HepG2 (cell line): ENCODE results near the gene RPTOR. TPM values are rescaled to one million over a fixed set of nuclear protein-coding genes. Genes with fewer than 3 reads are reported as not detected.

Experiments used
- FOXJ3 ChIP-seq: sonication (generic); formaldehyde crosslinking; IDR thresholded peaks from 2 replicates; pipeline ENCODE4 v1.4.0; 2020; ENCODE audit warnings: missing genetic modification reagents, mild to moderate bottlenecking, borderline replicate concordance
- RBM22 ChIP-seq: fragments of 200-400 bp; formaldehyde crosslinking; optimal IDR thresholded peaks from 2 replicates; pipeline ENCODE3; 2017; ENCODE audit warnings: mild to moderate bottlenecking, low read length, moderate library complexity
- TP53 ChIP-seq: sonication (generic); formaldehyde crosslinking; conservative IDR thresholded peaks from 2 replicates; pipeline ENCODE4 v1.4.0; 2020; ENCODE audit warnings: missing genetic modification reagents
- ZNF263 ChIP-seq: sonication (generic); formaldehyde crosslinking; IDR thresholded peaks from 2 replicates; pipeline ENCODE4 v1.4.0; 2020; ENCODE audit warnings: missing genetic modification reagents
- ZNF354B ChIP-seq: sonication (generic); formaldehyde crosslinking; IDR thresholded peaks from 2 replicates; pipeline ENCODE4 v1.8.0; 2022; ENCODE audit warnings: mild to moderate bottlenecking, missing genetic modification reagents
- polyA plus RNA-seq, 8 experiments: library from polyadenylated mRNA; depleted of rRNA in 3 of 8; stranded (reverse) in 7 of 8; unstranded in 1 of 8; fragments of >200 nt; fragmentation: Illumina TruSeq in 4 of 8; extraction: Trizol in 4 of 8; gene quantifications; 2 replicates each; pipeline versions ENCODE4 v1.2.1 to v1.2.3, GENCODE V29; 2011 to 2016; ENCODE audit warnings: low read depth in 4 of 8, missing spikeins in 1 of 8, mixed read lengths in 1 of 8; ENCODE audit not compliant: insufficient read depth in 1 of 8
- total RNA-seq, 5 experiments: library from RNA; depleted of rRNA; stranded (reverse); fragments of >200 nt; fragmentation: Illumina TruSeq; extraction: Trizol; gene quantifications; 2 replicates each; pipeline ENCODE4 v1.2.3, GENCODE V29; 2016; ENCODE audit warnings: low read depth in 1 of 5
- TF ChIP-seq, protein P1 (sequence below): sonication (generic); formaldehyde crosslinking; IDR thresholded peaks from 2 replicates; pipeline ENCODE4 v1.8.1; 2023; ENCODE audit warnings: mild to moderate bottlenecking, missing genetic modification reagents
- TF ChIP-seq, protein P2 (sequence below): sonication (generic); formaldehyde crosslinking; IDR thresholded peaks from 2 replicates; pipeline ENCODE4 v1.9.0; 2021; ENCODE audit warnings: missing genetic modification reagents, borderline replicate concordance
- TF ChIP-seq, protein P3 (sequence below): sonication (generic); formaldehyde crosslinking; IDR thresholded peaks from 2 replicates; pipeline ENCODE4 v1.4.0; 2020; ENCODE audit warnings: mild to moderate bottlenecking, missing genetic modification reagents
- TF ChIP-seq, protein P4 (sequence below): IDR thresholded peaks from 2 replicates; pipeline ENCODE4 v1.6.1; 2016; ENCODE audit warnings: mild to moderate bottlenecking, missing biosample characterization, missing genetic modification reagents
- TF ChIP-seq, protein P5 (sequence below): sonication (generic); formaldehyde crosslinking; IDR thresholded peaks from 2 replicates; pipeline ENCODE4 v1.5.0; 2020; ENCODE audit warnings: mild to moderate bottlenecking, missing genetic modification reagents, borderline replicate concordance
- TF ChIP-seq, protein P6 (sequence below): sonication (generic); formaldehyde crosslinking; IDR thresholded peaks from 2 replicates; pipeline ENCODE4 v1.5.0; 2020; ENCODE audit warnings: missing genetic modification reagents, mild to moderate bottlenecking, borderline replicate concordance

The RPTOR gene
- total and polyA plus RNA-seq, 2 of the 13 experiments (the other 11 are each of a cell fraction or from before 2014, with no cell fraction given), result 6.6 to 25.3 TPM

DNA sequence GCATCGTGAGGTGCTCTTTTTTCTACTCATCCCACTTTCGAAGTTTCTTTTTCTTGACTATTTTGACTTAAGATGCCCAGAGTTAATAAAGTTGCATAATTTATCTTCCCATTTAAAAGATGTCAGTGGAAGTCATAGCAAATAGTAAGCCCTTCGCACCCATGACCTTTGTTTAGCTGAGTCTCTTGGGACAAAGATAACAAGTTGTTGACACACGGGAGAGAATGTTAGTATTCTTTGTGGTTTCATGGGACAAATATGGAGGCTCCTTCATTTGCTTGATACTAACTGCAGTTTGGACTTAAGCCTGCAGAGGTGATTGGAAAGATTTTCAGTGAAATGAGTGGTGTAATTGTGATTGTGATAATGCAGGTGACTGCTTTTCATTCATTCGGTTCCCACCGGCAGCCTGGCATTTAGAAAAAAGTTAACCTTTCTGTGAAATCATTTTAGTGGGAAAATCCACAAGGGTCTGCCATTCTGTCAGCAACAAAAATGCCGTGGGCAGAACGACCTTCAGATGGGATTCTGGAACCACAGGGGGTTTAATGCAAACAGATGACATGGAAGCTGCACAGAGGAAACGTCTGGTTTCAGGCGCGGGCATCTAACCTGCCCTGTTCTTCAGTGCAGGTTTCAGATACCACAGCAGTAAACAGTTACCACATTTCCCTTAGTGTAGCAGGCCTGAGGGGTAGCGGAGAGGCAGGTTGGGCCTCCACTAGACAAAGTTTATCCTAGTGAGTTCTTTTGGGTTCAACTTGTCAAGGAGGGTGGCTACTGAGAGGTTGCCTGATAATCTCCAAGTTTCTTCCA, 123.0 kb downstream of the RPTOR start (continued):
- TF ChIP-seq, protein P1, sequence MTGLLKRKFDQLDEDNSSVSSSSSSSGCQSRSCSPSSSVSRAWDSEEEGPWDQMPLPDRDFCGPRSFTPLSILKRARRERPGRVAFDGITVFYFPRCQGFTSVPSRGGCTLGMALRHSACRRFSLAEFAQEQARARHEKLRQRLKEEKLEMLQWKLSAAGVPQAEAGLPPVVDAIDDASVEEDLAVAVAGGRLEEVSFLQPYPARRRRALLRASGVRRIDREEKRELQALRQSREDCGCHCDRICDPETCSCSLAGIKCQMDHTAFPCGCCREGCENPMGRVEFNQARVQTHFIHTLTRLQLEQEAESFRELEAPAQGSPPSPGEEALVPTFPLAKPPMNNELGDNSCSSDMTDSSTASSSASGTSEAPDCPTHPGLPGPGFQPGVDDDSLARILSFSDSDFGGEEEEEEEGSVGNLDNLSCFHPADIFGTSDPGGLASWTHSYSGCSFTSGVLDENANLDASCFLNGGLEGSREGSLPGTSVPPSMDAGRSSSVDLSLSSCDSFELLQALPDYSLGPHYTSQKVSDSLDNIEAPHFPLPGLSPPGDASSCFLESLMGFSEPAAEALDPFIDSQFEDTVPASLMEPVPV (CRISPR knock-in tag), result 0 out of 2 replicates have a peak, but pooled peaks have one; percentile 79
- TF ChIP-seq, protein P2, sequence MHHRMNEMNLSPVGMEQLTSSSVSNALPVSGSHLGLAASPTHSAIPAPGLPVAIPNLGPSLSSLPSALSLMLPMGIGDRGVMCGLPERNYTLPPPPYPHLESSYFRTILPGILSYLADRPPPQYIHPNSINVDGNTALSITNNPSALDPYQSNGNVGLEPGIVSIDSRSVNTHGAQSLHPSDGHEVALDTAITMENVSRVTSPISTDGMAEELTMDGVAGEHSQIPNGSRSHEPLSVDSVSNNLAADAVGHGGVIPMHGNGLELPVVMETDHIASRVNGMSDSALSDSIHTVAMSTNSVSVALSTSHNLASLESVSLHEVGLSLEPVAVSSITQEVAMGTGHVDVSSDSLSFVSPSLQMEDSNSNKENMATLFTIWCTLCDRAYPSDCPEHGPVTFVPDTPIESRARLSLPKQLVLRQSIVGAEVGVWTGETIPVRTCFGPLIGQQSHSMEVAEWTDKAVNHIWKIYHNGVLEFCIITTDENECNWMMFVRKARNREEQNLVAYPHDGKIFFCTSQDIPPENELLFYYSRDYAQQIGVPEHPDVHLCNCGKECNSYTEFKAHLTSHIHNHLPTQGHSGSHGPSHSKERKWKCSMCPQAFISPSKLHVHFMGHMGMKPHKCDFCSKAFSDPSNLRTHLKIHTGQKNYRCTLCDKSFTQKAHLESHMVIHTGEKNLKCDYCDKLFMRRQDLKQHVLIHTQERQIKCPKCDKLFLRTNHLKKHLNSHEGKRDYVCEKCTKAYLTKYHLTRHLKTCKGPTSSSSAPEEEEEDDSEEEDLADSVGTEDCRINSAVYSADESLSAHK (CRISPR knock-in tag), result no peak
- TF ChIP-seq FOXJ3 (CRISPR knock-in tag) (peak; percentile 71; the same call in 1 of the 2 replicates), ZNF263 (CRISPR knock-in tag) (no peak), RBM22 (no peak), TP53 (no peak), ZNF354B (no peak)
- TF ChIP-seq, protein P3, sequence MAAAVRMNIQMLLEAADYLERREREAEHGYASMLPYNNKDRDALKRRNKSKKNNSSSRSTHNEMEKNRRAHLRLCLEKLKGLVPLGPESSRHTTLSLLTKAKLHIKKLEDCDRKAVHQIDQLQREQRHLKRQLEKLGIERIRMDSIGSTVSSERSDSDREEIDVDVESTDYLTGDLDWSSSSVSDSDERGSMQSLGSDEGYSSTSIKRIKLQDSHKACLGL (CRISPR knock-in tag), result no peak
- TF ChIP-seq, protein P4, sequence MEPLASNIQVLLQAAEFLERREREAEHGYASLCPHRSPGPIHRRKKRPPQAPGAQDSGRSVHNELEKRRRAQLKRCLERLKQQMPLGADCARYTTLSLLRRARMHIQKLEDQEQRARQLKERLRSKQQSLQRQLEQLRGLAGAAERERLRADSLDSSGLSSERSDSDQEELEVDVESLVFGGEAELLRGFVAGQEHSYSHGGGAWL (CRISPR knock-in tag), result no peak
- TF ChIP-seq, protein P5, sequence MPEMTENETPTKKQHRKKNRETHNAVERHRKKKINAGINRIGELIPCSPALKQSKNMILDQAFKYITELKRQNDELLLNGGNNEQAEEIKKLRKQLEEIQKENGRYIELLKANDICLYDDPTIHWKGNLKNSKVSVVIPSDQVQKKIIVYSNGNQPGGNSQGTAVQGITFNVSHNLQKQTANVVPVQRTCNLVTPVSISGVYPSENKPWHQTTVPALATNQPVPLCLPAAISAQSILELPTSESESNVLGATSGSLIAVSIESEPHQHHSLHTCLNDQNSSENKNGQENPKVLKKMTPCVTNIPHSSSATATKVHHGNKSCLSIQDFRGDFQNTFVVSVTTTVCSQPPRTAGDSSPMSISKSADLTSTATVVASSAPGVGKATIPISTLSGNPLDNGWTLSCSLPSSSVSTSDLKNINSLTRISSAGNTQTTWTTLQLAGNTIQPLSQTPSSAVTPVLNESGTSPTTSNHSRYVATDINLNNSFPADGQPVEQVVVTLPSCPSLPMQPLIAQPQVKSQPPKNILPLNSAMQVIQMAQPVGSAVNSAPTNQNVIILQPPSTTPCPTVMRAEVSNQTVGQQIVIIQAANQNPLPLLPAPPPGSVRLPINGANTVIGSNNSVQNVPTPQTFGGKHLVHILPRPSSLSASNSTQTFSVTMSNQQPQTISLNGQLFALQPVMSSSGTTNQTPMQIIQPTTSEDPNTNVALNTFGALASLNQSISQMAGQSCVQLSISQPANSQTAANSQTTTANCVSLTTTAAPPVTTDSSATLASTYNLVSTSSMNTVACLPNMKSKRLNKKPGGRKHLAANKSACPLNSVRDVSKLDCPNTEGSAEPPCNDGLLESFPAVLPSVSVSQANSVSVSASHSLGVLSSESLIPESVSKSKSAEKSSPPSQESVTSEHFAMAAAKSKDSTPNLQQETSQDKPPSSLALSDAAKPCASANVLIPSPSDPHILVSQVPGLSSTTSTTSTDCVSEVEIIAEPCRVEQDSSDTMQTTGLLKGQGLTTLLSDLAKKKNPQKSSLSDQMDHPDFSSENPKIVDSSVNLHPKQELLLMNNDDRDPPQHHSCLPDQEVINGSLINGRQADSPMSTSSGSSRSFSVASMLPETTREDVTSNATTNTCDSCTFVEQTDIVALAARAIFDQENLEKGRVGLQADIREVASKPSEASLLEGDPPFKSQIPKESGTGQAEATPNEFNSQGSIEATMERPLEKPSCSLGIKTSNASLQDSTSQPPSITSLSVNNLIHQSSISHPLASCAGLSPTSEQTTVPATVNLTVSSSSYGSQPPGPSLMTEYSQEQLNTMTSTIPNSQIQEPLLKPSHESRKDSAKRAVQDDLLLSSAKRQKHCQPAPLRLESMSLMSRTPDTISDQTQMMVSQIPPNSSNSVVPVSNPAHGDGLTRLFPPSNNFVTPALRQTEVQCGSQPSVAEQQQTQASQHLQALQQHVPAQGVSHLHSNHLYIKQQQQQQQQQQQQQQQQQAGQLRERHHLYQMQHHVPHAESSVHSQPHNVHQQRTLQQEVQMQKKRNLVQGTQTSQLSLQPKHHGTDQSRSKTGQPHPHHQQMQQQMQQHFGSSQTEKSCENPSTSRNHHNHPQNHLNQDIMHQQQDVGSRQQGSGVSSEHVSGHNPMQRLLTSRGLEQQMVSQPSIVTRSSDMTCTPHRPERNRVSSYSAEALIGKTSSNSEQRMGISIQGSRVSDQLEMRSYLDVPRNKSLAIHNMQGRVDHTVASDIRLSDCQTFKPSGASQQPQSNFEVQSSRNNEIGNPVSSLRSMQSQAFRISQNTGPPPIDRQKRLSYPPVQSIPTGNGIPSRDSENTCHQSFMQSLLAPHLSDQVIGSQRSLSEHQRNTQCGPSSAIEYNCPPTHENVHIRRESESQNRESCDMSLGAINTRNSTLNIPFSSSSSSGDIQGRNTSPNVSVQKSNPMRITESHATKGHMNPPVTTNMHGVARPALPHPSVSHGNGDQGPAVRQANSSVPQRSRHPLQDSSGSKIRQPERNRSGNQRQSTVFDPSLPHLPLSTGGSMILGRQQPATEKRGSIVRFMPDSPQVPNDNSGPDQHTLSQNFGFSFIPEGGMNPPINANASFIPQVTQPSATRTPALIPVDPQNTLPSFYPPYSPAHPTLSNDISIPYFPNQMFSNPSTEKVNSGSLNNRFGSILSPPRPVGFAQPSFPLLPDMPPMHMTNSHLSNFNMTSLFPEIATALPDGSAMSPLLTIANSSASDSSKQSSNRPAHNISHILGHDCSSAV (CRISPR knock-in tag), result no peak
- TF ChIP-seq, protein P6, sequence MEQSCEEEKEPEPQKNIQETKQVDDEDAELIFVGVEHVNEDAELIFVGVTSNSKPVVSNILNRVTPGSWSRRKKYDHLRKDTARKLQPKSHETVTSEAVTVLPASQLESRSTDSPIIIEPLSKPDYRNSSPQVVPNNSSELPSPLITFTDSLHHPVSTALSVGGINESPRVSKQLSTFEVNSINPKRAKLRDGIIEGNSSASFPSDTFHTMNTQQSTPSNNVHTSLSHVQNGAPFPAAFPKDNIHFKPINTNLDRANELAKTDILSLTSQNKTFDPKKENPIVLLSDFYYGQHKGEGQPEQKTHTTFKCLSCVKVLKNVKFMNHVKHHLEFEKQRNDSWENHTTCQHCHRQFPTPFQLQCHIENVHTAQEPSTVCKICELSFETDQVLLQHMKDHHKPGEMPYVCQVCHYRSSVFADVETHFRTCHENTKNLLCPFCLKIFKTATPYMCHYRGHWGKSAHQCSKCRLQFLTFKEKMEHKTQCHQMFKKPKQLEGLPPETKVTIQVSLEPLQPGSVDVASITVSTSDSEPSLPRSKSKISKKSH (CRISPR knock-in tag), result no peak
